HG02759 (cell line): Measurements from ENCODE around the gene KLHDC4.
A peak's percentile ranks its signal among the peaks of the same experiment; 100 is the strongest.
"Not testable (repeated sequence)": the region's sequence is repeated elsewhere in the genome, so short reads cannot be mapped to it uniquely, and the experiment has no call there.

Experiments used
- ATAC-seq: cut with Tn5 transposase; IDR thresholded peaks from one replicate; pipeline ENCODE4 v1.9.1; 2021; ENCODE audit warnings: mild to moderate bottlenecking, moderate library complexity; ENCODE audit not compliant: unreplicated experiment

Gene KLHDC4

DNA sequence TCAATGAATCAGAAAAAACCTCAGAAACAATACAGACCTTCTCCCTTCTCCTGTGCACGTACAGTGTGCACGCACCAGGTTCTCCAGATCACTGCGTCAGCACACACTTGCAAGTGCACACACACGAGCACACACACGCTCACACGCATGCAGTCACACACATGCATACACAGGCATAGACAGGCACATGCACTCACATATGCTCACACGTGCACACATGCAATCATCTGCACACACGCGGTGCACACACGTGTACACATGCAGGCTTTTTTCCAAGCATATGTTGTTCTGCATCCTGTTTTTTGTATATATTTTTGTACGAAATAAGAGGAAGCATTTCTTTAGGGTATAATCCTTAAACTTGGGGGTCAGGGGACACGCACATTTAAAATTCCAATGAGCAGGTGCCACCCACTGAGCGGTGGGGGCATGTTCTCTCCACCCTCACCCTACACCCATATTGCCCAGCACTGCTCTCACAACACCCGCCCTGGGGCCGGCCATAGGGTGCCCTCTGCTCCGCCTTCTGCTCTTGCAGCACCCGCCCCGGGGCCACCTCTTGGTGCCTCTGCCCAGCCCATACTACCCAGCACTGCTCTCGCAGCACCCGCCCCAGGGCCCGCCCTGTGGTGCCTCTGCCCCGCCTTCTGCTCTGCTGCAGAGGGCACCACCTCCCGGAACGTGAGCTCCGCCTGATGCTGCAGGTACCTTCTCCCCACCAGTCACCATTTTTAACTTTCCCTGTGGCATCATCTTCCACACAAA lies 20.9 kb downstream of the KLHDC4 start:
- ATAC-seq = no peak

DNA sequence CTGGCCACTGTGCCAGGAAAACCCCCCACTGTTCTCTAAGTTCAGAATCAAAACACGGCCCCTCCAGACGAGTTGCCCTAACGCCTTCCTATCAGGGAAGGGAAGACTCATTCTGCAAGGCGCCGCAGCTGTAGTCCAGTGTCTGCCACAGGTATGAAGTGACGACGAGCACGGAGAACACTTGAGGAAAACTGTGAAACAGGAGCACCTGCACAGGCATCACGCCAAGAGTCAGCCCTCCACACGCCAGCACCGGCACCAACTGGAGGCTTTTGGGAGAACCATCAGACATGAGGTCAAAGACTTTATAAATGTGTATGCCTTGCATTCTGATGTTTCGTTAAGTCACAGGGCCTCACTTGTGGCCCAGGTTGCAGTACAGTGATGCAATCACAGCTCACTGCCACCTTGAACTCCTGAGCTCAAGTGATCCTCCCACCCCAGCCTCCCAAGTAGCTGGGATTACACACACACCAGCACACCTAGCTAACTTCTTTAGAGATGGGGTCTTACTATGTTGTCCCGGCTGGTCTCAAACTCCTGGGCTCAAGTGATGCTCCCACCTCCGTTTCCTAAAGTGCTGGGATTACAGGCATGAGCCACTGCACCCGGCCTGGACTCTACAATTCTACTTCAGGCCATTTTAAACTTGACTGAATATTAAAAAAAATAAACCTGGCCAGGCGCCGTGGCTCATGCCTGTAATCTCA lies 22.9 kb downstream of the KLHDC4 start:
- no peak for ATAC-seq

DNA sequence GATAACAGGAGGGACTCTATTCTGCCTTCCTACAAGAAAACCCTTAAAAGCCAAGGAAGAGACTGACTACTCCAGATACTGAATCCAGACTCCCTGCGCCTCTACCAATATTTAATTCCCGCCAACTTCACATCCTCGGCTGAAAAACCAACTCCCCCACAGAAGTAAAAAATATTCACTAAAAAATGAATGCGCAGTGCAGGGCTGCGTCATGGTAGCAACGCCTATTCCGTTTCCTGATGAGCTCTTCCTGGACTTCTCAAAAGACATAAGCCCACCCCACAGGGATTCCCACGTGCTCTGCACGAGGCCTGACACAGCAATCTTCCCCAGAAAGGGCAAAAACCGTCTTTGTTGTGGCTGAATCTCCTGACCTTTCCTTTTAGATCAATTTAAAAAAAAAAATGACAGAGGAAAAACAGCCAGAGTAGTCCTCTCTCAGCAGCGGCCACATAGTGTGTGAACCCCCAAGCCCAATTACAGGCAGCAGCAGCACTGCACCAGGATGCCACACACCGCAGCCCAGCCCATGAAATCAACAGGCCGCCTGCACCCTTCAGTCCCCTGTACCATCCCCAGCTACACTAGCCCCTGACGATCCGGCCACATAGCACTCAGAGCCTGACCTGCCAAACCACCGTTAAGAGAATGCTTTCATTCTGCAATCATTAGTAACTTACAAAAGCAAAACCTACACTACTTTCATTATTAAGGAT lies 23.9 kb downstream of the KLHDC4 start:
- ATAC-seq = no peak

DNA sequence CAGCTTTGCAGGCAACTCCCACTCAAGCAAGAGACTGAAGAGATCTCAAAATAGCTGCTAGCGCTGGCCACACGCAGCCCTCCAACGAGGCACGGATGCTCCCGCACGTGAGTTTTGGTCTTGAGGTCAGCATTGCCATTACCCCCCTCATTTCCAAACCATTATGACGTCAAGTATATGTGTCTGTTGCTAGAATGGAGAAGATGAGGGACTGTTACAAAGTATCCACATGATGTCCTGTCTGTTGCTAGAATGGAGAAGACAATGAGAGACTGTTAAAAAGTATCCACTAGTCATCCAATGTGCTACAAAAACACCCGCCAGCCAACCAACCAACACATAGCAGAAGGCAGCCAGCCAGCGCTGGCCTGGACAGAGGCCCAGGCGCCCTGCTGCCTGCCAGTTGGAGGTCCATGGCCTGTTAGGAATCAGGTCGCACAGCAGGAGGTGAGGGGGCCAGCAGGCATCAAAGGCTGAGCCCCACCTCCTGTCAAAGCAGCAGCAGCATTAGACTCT lies 24.8 kb downstream of the KLHDC4 start:
- ATAC-seq = no peak

DNA sequence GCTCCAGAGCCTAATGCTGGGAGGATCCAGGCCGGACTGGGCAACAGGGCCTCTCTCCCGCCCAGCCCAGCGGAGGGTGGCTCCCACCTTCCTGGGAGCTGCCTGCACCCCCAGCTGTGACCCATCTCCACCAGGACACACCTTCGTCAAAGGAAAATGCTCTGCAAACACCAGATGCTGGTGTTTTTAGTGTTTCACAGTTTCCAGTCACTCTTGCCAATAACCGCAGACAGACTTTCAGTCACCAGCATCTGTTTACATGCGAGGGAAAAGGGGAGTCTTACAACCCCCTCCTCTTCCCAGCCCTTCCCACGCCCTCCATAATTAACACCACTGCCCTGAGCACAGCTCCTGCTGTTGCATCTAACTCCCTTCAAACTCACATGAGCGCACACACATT lies 25.3 kb downstream of the KLHDC4 start:
- no peak for ATAC-seq

DNA sequence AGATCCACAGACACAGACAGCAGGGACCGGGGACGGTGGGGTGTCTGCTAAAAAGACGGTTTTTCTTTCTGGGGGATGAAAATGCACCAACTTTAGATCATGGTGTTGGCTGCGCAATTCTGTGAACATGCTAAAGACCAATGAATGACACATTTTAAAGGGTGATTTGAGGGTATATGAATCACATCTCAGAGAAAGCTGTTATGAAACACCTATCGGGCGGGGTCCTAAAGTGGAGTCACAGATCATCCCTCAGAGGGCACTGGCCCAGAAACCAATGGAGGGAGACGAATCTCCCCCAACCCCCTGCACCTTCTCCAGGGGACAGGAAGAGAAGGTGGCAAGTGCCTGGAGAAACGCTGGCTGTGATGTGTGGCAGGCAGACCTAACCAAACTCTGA lies 26.0 kb downstream of the KLHDC4 start:
- no peak for ATAC-seq

DNA sequence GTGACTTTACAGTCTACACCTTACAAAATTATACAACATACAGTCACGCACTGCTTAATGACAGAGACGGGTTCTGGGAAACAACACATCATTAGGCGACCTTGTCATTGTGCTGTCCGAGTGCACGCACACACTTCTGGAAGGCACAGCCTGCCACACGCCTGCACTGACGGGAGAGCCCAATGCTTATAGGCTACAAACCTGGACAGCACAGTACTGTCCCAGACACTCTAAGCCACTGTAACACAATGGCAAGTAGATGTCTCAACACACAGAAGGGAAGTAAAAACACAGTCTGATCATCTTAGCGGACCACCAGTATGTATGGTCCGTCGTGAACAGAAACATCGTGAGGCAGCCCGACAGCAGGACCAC lies 29.8 kb downstream of the KLHDC4 start:
- ATAC-seq = no peak

DNA sequence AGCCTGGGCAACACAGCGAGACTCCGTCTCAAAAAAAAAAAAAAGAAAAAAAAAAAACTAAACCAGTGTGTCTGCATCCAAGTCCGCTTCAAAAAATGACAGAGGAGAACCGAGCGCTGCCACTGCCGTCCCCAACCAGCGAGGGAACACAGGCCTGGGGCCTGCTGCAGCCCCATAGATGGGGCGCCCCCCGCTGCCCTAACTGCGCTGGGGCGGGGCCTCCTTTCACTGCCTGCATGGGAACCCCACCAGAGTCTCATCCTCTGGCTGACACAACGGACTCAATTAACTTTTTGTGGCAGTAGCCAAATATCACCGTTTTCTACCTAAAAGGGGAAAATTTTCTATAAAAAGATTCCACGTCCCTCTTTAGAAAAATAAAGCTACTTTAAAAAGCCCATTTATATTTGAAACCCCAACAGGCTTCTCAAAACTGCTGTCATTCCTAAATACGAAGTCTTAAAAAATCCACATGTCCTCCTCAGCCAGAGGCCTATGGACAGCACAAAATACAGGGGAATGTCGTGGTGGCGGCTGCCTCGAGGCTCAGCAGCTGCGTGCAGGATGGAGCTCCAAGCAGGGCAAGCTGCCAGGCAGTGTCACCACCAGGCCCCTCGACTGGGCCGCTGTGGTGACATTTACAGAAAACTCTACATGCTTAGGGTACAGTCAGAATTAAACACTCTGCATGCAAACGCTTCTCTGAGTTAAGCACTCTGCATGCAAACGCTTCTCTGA lies 30.3 kb downstream of the KLHDC4 start:
- no peak for ATAC-seq

DNA sequence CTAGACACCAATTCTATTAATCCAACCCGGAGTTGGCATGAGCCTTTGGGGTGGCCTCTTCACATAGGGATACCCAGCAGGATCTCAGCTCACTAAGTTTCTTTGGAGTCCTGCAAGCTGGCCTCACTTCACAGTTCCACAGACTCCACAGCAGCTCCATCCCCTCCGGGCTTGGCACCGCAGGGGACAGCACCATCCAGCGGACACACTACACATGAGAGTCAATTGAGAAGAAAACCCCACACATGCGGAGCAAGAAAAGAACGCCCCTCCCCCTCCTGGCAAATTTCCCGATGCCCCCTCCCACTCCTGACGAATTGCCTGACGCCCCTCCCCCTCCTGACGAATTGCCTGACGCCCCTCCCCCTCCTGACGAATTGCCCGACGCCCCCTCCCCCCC lies 31.1 kb downstream of the KLHDC4 start:
- ATAC-seq = no peak

DNA sequence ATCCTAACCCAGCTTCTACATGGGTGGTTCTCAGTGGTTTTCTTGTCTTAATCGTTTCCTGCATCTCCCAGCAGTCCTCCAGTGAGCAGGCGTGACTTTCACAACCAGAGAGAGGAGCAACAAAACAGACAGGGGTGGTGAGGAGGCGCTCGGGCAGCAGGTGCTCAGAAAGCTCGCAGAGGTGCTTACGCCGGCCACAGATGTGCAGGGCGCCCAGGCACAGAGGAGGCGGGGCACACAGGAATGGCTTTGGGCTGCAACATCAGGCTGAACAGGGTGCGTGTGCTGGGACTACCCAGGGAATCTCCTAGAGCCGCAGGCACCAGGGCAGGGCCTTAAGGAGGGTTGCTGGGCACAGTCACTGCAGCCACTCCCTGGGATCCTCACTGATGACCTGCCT lies 32.6 kb downstream of the KLHDC4 start:
- no peak for ATAC-seq

DNA sequence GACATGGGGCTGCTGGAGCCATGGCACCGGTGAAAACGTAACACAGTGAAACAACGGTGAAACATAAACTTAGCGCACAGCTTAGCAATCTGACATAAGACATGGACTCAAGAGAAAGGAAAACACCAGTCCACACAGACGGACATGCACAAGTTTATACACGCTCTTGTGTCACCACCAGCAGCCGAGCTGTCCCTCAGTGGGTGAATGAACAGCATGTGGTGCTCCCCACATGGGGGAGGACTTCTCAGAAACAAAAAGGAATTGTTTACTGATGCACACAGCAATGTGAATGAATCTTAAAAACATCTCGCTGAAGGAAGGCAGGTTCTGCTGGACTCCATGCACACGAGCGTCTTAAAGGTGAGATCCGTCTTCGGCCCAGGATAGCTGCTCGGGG lies 34.2 kb downstream of the KLHDC4 start:
- ATAC-seq = no peak

DNA sequence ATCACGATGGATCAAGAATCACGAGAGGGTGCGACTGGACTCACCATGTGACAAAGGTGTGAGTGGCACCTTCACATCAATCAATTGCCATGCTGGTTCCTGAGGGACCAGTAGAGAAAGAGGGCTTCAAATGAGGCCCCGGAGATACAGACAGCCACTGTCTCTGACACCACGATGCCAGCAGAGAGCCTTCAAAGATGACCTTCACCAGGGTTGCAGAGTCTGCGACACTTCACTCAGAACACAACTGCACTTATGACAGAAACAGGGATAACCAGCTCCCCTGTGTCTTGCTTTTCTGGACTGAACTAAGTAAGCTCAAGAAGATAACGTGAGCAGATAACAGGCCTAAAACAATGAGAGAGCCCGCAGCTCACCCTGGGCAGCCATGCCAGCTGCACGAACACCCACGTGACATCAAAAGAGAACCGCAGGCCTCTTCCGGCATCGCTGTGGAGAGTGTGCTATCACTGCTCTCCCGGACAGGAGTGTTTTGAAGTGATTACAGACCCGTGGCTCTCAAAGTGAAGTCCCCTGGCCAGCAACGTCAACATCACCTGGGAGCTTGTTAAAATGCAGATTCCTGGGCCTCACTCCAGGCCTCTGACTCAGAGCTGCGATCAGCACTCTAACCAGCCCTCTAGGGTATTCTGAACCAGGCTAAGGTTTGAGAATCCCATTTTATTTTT lies 36.4 kb downstream of the KLHDC4 start:
- ATAC-seq = no peak

DNA sequence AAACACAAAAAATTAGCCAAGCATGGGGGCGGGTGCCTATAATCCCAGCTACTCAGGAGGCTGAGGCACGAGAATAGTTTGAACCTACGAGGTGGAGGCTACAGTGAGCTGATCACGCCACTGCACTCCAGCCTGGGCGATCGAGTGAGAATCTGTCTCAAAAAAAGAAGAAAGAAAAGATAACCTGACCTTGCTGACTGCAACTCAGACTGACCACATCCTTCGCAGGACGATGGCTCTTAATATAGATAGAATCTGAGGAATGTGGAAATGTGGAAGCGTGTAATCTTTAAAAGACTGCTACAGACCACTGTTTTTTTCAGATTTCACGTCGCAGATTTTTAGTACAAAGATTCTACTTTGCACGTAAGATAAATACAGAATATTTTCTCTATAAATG lies 37.8 kb downstream of the KLHDC4 start:
- ATAC-seq = no peak

DNA sequence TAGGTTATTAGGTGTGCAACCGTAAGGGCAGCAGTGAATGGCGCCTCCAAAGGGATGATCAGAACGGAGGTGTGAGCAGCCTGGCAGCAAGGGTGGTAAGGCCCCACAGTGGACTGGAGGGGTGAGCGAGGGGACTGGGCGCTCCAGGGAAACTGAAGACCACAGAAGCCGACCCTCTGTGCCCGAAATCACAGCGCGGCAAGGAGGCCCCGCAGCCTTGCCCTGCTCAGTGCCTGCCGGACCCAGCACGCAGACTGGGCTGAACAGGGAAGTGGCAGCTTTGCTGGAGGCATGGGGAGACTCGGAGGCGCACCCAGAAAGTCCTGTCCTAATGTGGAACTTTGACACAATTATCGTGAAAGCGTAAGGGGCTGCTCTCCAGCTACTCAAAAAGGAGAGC lies 38.4 kb downstream of the KLHDC4 start:
- no peak for ATAC-seq

DNA sequence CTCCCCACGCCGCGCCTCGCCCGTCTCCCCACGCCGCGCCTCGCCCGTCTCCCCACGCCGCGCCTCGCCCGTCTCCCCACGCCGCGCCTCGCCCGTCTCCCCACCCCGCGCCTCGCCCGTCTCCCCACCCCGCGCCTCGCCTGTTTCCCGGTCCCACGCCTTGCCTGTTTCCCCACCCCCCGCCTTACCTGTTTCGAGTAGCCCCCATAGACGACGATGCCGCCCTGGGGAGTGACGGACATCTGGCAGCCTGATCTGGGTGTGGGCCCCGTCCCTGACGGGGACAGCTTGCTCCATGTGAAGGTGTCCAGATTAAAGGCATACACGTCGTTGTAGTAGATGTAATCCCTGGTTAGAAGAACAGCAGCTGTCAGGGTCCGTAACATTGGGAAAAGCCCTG lies 39.2 kb downstream of the KLHDC4 start:
- not testable (repeated sequence) for ATAC-seq

DNA sequence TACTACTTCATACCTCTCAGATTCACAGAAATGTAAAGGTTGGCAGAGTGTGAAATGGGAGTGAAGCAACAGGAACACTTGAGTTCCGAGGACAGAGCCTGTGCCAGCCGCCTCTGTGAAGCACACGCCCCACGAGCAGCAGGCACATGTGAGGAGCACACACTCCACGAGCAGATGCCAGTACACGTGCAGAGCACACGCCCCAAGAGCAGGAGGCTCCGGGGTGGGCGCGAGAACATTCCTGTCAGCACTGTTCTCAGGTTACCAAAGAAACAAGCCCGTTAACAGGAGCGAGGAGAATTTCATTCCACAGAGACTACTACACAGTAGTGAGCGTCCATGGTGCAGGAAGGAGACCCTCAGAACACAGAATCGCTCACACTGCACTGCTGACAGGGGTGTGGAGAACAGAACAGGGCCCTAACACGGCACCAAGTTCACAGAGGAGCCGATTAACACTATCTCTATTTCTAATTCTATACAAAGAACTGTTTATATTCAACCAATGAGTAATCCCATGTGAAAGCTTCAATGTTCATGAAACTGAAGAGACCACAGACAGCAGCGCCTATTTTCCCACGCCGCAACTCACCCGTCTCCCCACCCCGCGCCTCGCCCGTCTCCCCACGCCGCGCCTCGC lies 40.1 kb downstream of the KLHDC4 start:
- no peak for ATAC-seq

DNA sequence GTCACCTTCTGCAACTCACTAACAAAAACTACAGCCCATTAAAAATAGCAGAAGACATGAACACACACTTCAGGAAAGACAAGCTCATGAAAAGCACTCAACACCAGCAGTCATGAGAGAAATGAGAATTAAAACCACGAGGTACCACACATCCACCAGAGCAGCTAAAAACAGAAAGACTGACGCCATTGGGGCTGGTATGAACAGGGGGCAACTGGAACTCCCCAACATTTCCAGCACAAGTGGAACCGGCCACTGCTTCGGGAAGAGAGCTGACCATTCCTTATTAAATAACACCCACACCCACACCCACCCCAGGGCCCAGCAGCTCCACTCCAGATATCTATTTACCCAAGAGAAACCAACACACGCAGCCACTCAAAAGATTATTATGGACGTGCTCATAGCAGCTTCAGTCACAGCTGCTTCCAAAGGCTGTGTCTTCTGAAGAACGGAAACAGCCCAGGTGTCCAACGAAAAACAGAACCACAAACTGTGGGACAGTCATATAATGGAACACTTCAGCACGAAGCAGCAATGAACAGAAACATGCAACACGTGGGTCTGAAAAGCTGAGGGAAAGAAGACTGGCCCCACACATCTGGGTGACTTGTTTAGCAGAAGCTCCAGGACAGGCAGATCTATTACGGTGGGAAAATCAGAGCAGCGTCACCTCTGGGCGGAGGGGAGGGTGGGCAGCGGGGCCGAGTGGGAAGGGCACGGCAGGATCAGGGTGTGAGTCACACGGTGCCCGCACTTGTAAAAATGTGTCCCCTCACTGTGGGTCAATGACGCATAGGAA lies 41.1 kb downstream of the KLHDC4 start:
- no peak for ATAC-seq

DNA sequence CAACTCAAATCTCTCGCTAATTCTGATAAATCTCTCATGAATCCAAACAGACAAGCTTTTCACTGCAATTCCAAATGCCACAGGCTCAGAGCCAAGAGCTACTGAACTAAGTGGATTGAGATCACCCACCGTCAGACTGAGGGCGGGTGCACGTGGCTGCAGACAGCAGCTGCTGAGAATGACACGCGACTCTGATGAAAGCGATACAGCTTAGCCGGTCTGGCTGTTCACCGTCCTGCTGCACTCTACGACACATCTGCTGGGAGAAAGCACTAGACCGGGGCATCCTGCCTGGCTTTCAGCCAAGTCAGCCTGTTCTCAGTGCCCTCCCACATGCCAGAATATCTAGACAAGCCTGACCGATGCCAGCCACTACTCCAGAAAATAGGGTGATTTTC lies 42.6 kb downstream of the KLHDC4 start:
- ATAC-seq = peak; percentile 66

DNA sequence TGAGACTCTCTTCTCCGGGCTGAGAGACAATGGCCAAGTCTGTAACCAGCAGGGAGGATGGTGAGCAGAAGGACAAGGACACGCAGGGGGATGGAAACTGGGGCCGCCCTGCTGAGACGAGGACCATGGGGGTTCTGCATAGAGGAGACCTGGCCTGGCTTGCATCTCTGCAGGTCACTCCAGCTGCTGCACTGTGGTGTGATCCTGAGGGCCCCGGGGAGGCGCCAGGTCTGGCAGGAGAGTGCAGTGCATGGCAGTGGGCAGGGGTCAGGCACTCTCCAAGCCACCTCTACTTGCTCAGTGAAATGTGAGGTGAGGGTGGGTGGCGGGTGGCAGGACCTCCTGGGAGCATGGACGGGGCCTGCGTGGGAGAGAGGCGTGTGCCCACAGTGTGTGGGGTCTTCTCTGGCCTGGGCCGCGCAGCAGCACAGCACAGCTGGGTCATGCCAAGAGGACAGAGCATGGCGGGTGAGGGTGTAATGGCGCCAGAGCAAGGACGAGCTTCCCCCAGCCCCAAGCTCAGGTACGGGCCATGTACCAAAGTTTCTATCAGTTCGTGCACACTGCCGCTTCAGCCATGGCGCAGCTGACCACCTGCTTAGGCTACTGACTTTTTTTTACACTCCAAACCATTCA lies 43.1 kb downstream of the KLHDC4 start:
- no peak for ATAC-seq
